ENCODE results near the gene ZNF148.

DNA sequence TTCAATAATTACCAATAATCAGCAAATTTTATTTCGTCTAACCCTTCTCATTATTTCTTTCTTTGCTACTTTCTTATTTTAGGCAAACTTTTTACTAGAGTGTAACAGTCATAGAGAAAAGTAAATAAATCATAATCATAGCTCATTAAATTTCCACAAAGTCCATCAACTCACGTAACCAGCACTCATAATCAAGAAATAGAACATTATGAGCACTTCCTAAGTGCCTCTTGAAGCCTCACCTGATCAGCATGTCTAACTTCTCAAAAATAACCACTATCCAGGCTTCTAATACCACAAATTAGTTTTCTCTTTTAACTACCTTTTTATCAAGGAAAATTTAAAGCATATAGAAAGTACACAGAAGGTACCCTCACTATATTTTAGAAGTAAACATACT, 124.2 kb downstream of the ZNF148 start:
- TF ChIP-seq POLR2A (IDR thresholded peaks at IDR 0.05) = no peak
- no peak for TF ChIP-seq CTCF (IDR thresholded peaks at IDR 0.05)
